IPS-20b (cell line): ENCODE data around the gene CTNNA2.

Experiments
- H3K27ac ChIP-seq: one replicate; pipeline ENCODE4 v1.5.1; 2013; ENCODE audit warnings: low read length
- H3K27me3 ChIP-seq: 2 replicates; pipeline ENCODE4 v1.6.1; 2013; ENCODE audit warnings: mild to moderate bottlenecking, low read length, inconsistent platforms; ENCODE audit not compliant: insufficient read depth
- H3K36me3 ChIP-seq: 2 replicates; pipeline ENCODE4 v1.6.1; 2013; ENCODE audit warnings: low read depth, mild to moderate bottlenecking, inconsistent platforms, low read length, moderate library complexity; ENCODE audit not compliant: insufficient read depth
- H3K4me1 ChIP-seq: 2 replicates; pipeline ENCODE4 v1.6.1; 2013; ENCODE audit warnings: mild to moderate bottlenecking, control low read depth, inconsistent platforms, low read length, moderate library complexity; ENCODE audit not compliant: insufficient read depth
- H3K4me3 ChIP-seq: 2 replicates; pipeline ENCODE4 v1.5.1; 2013; ENCODE audit warnings: mild to moderate bottlenecking, low read length, inconsistent platforms
- H3K9ac ChIP-seq: 2 replicates; pipeline ENCODE4 v1.6.1; 2013; ENCODE audit warnings: low read depth, mild to moderate bottlenecking, inconsistent platforms, low read length, moderate library complexity
- H3K9me3 ChIP-seq: 2 replicates; pipeline ENCODE4 v1.6.1; 2013; ENCODE audit warnings: mild to moderate bottlenecking, low read depth, low read length, inconsistent platforms; ENCODE audit not compliant: insufficient read depth

The CTNNA2 gene

DNA sequence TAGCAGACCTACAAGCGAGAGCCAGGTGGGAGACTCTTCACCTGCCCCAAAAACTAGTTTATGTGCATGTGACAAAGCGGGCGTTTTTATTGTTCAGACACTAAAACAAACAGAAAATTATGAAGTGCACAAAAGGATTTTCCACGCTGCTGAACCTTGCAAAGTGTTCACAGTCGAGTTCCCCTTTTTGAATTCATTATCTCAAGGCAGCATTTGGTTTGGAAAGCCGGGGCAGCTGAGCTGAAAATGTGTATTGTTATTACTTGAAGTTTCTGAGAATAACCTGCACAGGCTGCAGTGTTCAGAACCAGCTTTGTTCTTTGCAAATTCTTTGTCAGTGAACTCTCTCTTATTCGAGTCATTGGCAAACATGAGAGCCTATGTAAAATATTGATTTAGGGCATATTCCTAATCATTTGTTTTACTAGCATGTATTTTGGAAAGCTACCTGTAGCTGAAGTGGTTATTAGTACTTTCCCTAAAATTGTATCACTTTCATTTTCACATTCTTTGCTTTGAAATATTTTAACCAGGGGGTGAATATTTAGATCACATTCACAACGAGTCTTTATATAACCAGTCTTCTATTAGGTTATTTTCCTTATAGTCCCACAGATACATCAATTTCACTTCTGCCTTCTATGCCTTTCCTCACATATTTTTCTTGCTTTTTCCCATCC lies 732.2 kb downstream of the CTNNA2 start:
- no peaks in the 10 kb centered on the region for H3K9me3 ChIP-seq
- no peaks in the 10 kb centered on the region for H3K27me3 ChIP-seq
- peaks cover 6% of the 10 kb centered on the region for H3K4me1 ChIP-seq
- H3K36me3 ChIP-seq: no peaks in the 10 kb centered on the region
- H3K9ac ChIP-seq: no peak overlapping the region
- no peak overlapping the region for H3K27ac ChIP-seq
- no peak overlapping the region for H3K4me3 ChIP-seq

DNA sequence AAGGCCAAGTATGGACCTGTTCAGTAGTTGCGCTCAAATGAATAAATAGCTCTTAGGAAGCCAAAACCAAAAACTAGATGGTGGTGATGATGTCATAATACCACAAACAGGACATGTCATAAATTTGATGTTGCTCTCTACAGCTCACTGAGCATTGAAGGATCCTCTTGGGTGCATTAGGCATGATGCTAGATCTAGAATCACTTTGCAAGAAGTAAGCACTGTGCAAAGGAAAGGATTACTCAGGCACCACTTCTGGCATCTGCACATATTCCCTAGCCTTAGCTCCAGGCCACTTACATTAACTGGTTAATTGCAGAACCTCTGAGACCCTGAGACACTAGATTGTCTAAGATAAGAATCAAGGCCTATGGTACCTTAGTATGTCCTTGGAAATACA lies 733.7 kb downstream of the CTNNA2 start:
- H3K4me1 ChIP-seq: no peaks in the 10 kb centered on the region
- H3K9ac ChIP-seq: no peak overlapping the region
- H3K27ac ChIP-seq: no peak overlapping the region
- no peaks in the 10 kb centered on the region for H3K27me3 ChIP-seq
- H3K9me3 ChIP-seq: no peaks in the 10 kb centered on the region
- H3K36me3 ChIP-seq: no peaks in the 10 kb centered on the region
- no peak overlapping the region for H3K4me3 ChIP-seq

DNA sequence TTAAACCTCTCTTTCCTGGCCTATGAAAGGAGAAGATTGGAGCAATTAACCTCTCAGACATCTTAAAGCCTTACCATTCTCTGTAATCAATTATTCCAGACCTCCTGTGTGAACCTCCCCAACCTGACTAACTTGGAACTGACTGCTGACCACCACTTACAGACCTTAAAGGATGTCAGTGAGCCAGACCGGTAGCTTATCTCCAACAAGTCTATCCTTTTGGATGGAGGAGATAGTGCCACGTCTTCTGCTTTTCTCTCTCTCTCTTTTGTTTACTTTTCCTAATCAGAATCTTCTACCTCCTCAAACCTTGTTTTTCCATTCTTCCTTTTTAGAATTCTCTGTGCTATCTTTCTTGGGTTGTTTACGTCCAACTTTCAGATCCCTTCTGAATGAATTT lies 734.5 kb downstream of the CTNNA2 start:
- Histone ChIP-seq H3K4me3 (no peak overlapping the region), H3K9ac (no peak overlapping the region), H3K27ac (no peak overlapping the region), H3K27me3 (no peaks in the 10 kb centered on the region), H3K36me3 (no peaks in the 10 kb centered on the region), H3K4me1 (no peaks in the 10 kb centered on the region), H3K9me3 (no peaks in the 10 kb centered on the region)

DNA sequence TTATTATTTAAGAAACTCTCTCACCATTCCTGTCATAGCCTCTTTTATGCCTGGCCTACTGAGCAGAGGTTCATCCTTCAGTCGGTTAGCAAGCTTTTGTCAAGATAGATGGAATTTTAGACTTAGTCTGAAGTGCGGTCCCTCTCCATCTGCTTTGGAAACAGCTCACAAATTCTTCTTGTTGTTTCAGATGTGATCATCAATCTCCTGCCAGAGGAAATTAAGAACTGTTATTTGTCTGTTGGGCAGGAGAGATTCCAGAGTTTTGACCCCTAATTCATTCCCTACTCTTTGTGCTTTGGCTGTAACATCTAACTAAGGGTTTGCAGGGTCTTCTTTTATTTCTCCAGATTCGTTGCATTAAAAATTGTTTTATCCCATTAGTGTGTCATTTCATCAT lies 735.3 kb downstream of the CTNNA2 start:
- H3K9me3 ChIP-seq: no peaks in the 10 kb centered on the region
- no peak overlapping the region for H3K4me3 ChIP-seq
- no peak overlapping the region for H3K9ac ChIP-seq
- no peaks in the 10 kb centered on the region for H3K36me3 ChIP-seq
- H3K27me3 ChIP-seq: no peaks in the 10 kb centered on the region
- no peaks in the 10 kb centered on the region for H3K4me1 ChIP-seq
- H3K27ac ChIP-seq: no peak overlapping the region

DNA sequence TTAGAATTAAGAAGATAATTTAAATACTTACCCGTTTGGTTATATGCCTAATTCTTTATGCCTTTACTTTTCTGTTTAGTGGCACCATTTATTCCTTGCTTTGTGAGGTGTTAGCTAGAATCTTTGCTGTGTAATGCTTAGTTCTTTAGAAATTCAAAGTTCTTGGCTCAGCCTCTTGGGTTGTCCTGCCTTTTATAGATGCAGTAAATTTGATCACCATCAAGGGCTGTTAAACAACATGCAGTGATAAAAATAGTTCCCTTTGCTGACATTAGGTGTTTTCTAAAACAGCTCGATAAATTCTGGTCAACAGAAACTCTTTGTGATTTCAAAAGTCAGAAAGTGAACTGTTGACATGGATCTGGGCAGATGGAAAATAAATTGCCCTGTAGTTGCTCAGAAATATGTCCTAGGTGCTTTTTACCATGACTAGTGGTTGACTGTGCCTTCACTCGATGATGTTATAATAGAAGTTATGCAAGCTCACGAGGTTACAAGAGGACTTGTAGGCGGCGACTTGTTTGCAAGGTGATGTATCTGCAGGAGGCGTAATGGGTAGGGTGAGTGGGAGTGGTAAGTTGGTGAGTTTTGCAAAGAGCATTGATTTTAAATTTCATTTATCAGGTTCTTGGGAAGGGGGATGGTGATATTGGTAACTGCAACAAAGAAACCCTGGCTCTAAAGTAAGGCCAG lies 739.6 kb downstream of the CTNNA2 start:
- H3K27me3 ChIP-seq: no peaks in the 10 kb centered on the region
- H3K27ac ChIP-seq: no peak overlapping the region
- H3K4me3 ChIP-seq: no peak overlapping the region
- peaks cover 4% of the 10 kb centered on the region; the same call in 1 of the 2 replicates for H3K4me1 ChIP-seq
- no peaks in the 10 kb centered on the region for H3K9me3 ChIP-seq
- H3K36me3 ChIP-seq: no peaks in the 10 kb centered on the region
- H3K9ac ChIP-seq: no peak overlapping the region

DNA sequence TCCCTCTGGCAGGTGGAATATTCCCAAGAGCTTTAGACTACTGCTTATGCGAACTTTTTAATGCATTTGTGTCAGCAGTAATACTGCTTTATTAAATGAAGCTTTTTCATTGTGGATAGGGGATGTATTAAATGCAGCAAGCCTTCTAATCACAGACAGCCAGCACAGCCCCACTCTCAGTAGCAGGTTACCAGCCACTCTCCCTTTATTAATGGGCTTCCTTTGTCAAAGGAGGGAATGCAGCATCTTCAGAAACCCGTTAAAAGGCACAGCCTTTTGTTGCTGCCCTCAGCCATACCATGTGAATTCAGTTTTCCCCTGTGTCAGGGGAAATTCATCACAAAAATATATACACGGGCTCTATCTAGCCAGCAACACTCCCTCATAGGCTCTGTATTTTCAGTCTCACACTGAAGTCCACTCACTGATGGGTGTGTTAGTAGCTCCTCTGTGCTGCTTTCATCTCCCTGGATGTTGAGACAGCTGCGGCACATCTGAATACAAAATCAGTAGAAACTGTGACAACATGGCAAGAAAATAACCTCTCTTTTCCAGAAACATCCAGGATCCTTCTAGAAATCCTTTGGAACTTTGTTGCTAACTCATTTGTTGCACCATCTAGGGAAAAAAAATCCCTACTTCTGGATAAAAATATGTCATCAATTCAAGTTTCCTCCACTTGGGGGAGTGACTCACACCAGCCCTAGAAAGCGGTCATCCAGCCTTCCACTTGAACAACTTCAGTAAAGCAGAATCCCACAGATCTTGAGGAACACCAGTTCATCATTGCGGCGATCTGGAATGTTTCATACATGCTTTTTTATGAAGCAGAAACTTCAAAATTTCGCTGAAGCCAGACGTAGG lies 743.3 kb downstream of the CTNNA2 start:
- Histone ChIP-seq H3K27ac (no peak overlapping the region), H3K4me3 (no peak overlapping the region), H3K27me3 (no peaks in the 10 kb centered on the region), H3K36me3 (no peaks in the 10 kb centered on the region), H3K9ac (no peak overlapping the region), H3K4me1 (peaks cover 4% of the 10 kb centered on the region; the same call in 1 of the 2 replicates), H3K9me3 (no peaks in the 10 kb centered on the region)

DNA sequence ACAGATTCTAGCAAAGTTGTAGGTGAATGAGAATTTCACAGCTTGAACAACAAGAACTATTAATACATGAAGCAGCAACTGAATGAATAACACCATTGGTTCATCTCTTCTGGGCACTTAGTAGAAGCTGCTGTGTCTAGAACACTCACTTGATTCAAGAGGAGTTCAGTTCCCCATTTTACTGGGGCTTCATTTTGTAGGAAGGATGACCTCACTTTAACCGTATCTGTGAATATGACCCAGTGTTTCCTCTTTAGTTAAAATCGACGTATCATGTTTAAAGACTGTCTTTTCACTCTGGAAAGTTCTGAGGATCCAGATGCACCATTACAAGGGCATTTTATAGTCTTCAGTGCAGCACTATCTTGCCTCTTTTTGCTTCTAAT lies 743.9 kb downstream of the CTNNA2 start:
- Histone ChIP-seq H3K4me3 (no peak overlapping the region), H3K27ac (no peak overlapping the region)

DNA sequence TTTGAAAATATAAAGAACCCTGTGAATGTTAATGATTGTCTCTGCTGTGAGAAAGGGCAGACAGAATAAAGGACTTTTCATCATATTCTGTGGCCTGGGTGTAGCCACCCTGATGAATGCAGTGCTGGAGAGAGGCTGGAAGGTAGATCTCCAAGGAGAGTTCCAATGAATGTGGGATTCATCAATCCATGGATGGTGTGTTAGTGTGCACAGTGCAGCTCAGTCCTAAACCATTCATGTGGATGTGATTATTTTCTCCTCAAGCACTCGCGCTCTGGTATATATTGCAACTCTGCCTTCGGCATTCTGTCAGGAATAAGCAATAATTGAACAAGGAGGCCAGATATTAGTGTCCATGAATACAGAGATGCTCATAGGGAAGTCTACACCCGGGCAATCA lies 744.6 kb downstream of the CTNNA2 start:
- H3K27ac ChIP-seq: no peak overlapping the region
- H3K27me3 ChIP-seq: no peaks in the 10 kb centered on the region
- no peaks in the 10 kb centered on the region for H3K36me3 ChIP-seq
- peaks cover 4% of the 10 kb centered on the region; the same call in 1 of the 2 replicates for H3K4me1 ChIP-seq
- H3K4me3 ChIP-seq: no peak overlapping the region
- no peaks in the 10 kb centered on the region for H3K9me3 ChIP-seq
- no peak overlapping the region for H3K9ac ChIP-seq

More for the DNA sequence above, 743.9 kb downstream of the CTNNA2 start:
- no peaks in the 10 kb centered on the region for H3K9me3 ChIP-seq
- H3K4me1 ChIP-seq: peaks cover 4% of the 10 kb centered on the region; the same call in 1 of the 2 replicates
- H3K9ac ChIP-seq: no peak overlapping the region
- H3K27me3 ChIP-seq: no peaks in the 10 kb centered on the region
- no peaks in the 10 kb centered on the region for H3K36me3 ChIP-seq

DNA sequence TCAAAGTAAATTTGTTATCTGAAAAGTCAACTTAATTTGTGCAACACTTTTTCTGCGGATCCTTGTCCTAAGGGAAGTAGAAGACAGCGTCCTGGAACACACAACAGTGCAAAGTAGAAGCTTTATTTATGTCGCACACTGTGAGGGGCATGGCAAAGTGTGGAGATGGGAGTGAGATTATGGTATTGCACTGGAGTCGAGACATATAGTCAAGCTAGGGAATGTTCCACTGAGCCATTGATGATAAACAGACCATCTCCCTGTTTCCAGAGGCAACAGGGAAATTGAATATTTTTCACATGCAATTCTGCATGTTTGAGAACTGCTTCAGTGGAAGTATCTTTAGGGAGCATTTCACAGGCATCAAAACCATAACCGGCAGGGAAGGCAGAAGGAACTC lies 745.5 kb downstream of the CTNNA2 start:
- Histone ChIP-seq H3K9me3 (no peaks in the 10 kb centered on the region), H3K4me1 (peaks cover 4% of the 10 kb centered on the region; the same call in 1 of the 2 replicates), H3K27me3 (no peaks in the 10 kb centered on the region), H3K27ac (no peak overlapping the region), H3K9ac (no peak overlapping the region), H3K36me3 (no peaks in the 10 kb centered on the region), H3K4me3 (no peak overlapping the region)

DNA sequence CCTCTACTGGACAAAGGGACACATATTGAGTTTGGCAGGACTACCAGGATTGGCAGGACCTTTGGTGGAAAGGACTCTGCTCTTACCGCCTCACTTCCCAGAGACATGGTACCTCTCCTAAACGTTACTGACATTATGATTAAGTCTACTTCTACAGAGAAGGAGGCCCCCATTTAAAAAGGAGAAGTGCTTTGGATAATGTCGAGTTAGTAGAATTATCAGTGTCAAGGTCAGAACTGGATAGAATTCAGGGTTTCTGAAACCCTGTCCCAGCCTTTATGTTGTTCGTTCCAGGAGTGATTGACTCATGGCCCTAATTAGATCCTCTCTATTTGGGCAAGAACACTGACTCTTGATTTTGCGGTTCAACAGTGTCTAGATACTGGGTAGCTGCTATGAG lies 745.9 kb downstream of the CTNNA2 start:
- Histone ChIP-seq H3K4me3 (no peak overlapping the region), H3K9ac (no peak overlapping the region), H3K9me3 (no peaks in the 10 kb centered on the region), H3K4me1 (peaks cover 4% of the 10 kb centered on the region; the same call in 1 of the 2 replicates), H3K27me3 (no peaks in the 10 kb centered on the region), H3K27ac (no peak overlapping the region), H3K36me3 (no peaks in the 10 kb centered on the region)

DNA sequence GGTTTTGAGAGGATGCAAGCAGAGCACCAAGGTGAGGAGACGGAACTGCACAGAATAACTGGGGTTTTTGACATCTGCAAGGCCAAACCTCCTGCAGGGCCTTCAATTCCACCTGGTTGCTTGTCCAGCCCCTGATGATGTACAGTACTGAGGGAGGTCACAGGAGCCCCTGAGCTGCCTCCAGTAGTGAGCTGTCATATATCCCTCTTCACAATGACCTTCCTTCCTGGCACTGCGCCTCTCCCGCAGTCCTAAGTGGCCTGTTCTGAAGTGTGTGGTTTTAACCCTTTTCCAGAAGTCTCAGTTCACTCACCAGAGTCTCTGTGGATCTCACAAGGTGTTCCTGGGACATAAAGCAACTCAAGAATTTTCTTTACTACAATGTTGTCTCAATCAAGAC lies 746.4 kb downstream of the CTNNA2 start:
- Histone ChIP-seq H3K27me3 (no peaks in the 10 kb centered on the region), H3K9ac (no peak overlapping the region), H3K36me3 (no peaks in the 10 kb centered on the region), H3K27ac (no peak overlapping the region), H3K9me3 (no peaks in the 10 kb centered on the region), H3K4me3 (no peak overlapping the region), H3K4me1 (peaks cover 4% of the 10 kb centered on the region; the same call in 1 of the 2 replicates)
